ENCODE measurements around the gene SIAE. TPM values are rescaled to one million over a fixed set of nuclear protein-coding genes. Genes with fewer than 3 reads are reported as not detected.

SIAE gene
- 5.3 and 6.4 TPM in 2 replicates for total RNA-seq

- peak within 1 kb of the TSS; percentile 92 for H3K27ac Mint-ChIP-seq
- intact Hi-C loops (cut with micrococcal nuclease), result loop anchor here (1.0 to 2.0 kb wide), 8 partner anchors 51 to 437 kb away; partner anchors contain the start of genes CCDC15, MSANTD2, NRGN and TBRG1
- peak within 1 kb of the TSS; percentile 91 for H3K4me3 Mint-ChIP-seq
- peaks cover 31% of the 10 kb centered on the region for H3K4me1 Mint-ChIP-seq
- no peaks in the 10 kb centered on the region for H3K36me3 Mint-ChIP-seq (ENCODE audit: low read depth)
- DNase-seq, result peak; percentile 97
- no peaks in the 10 kb centered on the region for H3K27me3 Mint-ChIP-seq
- no peaks in the 10 kb centered on the region for H3K9me3 Mint-ChIP-seq
Observed at GRCh38 chr11:124673333-124674167, at the start of gene SIAE, which contains the start of gene SPA17. SIAE (minus strand) TSS chr11:124673739; CDS start chr11:124673708, 31 bp downstream. SPA17 (plus strand) TSS chr11:124673904; CDS start chr11:124675265, 1,361 bp downstream.

GRCh38 chr11:124722176-124722575 lies 48.6 kb upstream of the SIAE start:
- peaks cover 70% of the 10 kb centered on the region for H3K27me3 Mint-ChIP-seq
- no peak for DNase-seq
- intact Hi-C loops (cut with micrococcal nuclease), result no loop called here
- H3K36me3 Mint-ChIP-seq (ENCODE audit: low read depth), result no peaks in the 10 kb centered on the region
- no peak overlapping the region for H3K27ac Mint-ChIP-seq
- H3K4me1 Mint-ChIP-seq, result peaks cover 5% of the 10 kb centered on the region
- no peak overlapping the region for H3K4me3 Mint-ChIP-seq
- no peaks in the 10 kb centered on the region for H3K9me3 Mint-ChIP-seq

GRCh38 chr11:124719534-124719933 lies 46.0 kb upstream of the SIAE start:
- H3K27ac Mint-ChIP-seq, result no peak overlapping the region
- intact Hi-C loops (cut with micrococcal nuclease), result no loop called here
- DNase-seq, result peak; percentile 44
- peaks cover 5% of the 10 kb centered on the region for H3K4me1 Mint-ChIP-seq
- H3K4me3 Mint-ChIP-seq, result no peak overlapping the region
- peaks cover 77% of the 10 kb centered on the region for H3K27me3 Mint-ChIP-seq
- H3K36me3 Mint-ChIP-seq (ENCODE audit: low read depth), result no peaks in the 10 kb centered on the region
- no peaks in the 10 kb centered on the region for H3K9me3 Mint-ChIP-seq

- Mint-ChIP-seq H3K4me1 (peaks cover 5% of the 10 kb centered on the region), H3K27me3 (peaks cover 73% of the 10 kb centered on the region), H3K4me3 (no peak overlapping the region), H3K9me3 (no peaks in the 10 kb centered on the region), H3K27ac (no peak overlapping the region), H3K36me3 (ENCODE audit: low read depth) (no peaks in the 10 kb centered on the region)
- no peak for DNase-seq
- intact Hi-C loops (cut with micrococcal nuclease), result no loop called here
Observed at GRCh38 chr11:124718801-124719200, 45.3 kb upstream of the SIAE start.

GRCh38 chr11:124717786-124718651 lies 44.5 kb upstream of the SIAE start:
- Mint-ChIP-seq H3K9me3 (no peaks in the 10 kb centered on the region), H3K27ac (no peak overlapping the region), H3K4me3 (peak overlapping the region; percentile 42), H3K27me3 (peaks cover 68% of the 10 kb centered on the region), H3K4me1 (peaks cover 5% of the 10 kb centered on the region), H3K36me3 (ENCODE audit: low read depth) (no peaks in the 10 kb centered on the region)
- peak; percentile 60 for DNase-seq
- intact Hi-C loops (cut with micrococcal nuclease), result no loop called here

- intact Hi-C loops (cut with micrococcal nuclease), result no loop called here
- Mint-ChIP-seq H3K27me3 (peaks cover 62% of the 10 kb centered on the region), H3K9me3 (no peaks in the 10 kb centered on the region), H3K4me3 (peak overlapping the region; percentile 42), H3K36me3 (ENCODE audit: low read depth) (no peaks in the 10 kb centered on the region), H3K27ac (no peak overlapping the region), H3K4me1 (peaks cover 5% of the 10 kb centered on the region)
- DNase-seq, result no peak
Observed at GRCh38 chr11:124717421-124717785, 43.9 kb upstream of the SIAE start.

- Mint-ChIP-seq H3K4me1 (peaks cover 5% of the 10 kb centered on the region), H3K4me3 (no peak overlapping the region), H3K27me3 (peaks cover 59% of the 10 kb centered on the region), H3K36me3 (ENCODE audit: low read depth) (no peaks in the 10 kb centered on the region), H3K27ac (no peak overlapping the region), H3K9me3 (no peaks in the 10 kb centered on the region)
- no peak for DNase-seq
- intact Hi-C loops (cut with micrococcal nuclease), result no loop called here
Observed at GRCh38 chr11:124716591-124716990, 43.1 kb upstream of the SIAE start.

- Mint-ChIP-seq H3K9me3 (no peaks in the 10 kb centered on the region), H3K4me3 (no peak overlapping the region), H3K27me3 (peaks cover 25% of the 10 kb centered on the region), H3K4me1 (peaks cover under 1% of the 10 kb centered on the region), H3K27ac (no peak overlapping the region), H3K36me3 (ENCODE audit: low read depth) (no peaks in the 10 kb centered on the region)
- intact Hi-C loops (cut with micrococcal nuclease), result no loop called here
- no peak for DNase-seq
Observed at GRCh38 chr11:124712392-124712791, 38.9 kb upstream of the SIAE start.

- H3K27ac Mint-ChIP-seq, result no peak overlapping the region
- H3K4me1 Mint-ChIP-seq, result no peaks in the 10 kb centered on the region
- intact Hi-C loops (cut with micrococcal nuclease), result no loop called here
- no peaks in the 10 kb centered on the region for H3K9me3 Mint-ChIP-seq
- H3K36me3 Mint-ChIP-seq (ENCODE audit: low read depth), result no peaks in the 10 kb centered on the region
- no peak for DNase-seq
- no peak overlapping the region for H3K4me3 Mint-ChIP-seq
- H3K27me3 Mint-ChIP-seq, result peaks cover 10% of the 10 kb centered on the region
Observed at GRCh38 chr11:124707829-124708228, 34.3 kb upstream of the SIAE start.

GRCh38 chr11:124700028-124700427 lies 26.5 kb upstream of the SIAE start:
- Mint-ChIP-seq H3K4me1 (no peaks in the 10 kb centered on the region), H3K27me3 (peaks cover 27% of the 10 kb centered on the region), H3K36me3 (ENCODE audit: low read depth) (no peaks in the 10 kb centered on the region), H3K9me3 (no peaks in the 10 kb centered on the region), H3K4me3 (no peak overlapping the region), H3K27ac (no peak overlapping the region)
- no peak for DNase-seq
- intact Hi-C loops (cut with micrococcal nuclease), result no loop called here

- peaks cover 27% of the 10 kb centered on the region for H3K27me3 Mint-ChIP-seq
- no peaks in the 10 kb centered on the region for H3K9me3 Mint-ChIP-seq
- no peak for DNase-seq
- H3K27ac Mint-ChIP-seq, result no peak overlapping the region
- no peaks in the 10 kb centered on the region for H3K36me3 Mint-ChIP-seq (ENCODE audit: low read depth)
- intact Hi-C loops (cut with micrococcal nuclease), result no loop called here
- H3K4me1 Mint-ChIP-seq, result no peaks in the 10 kb centered on the region
- no peak overlapping the region for H3K4me3 Mint-ChIP-seq
Observed at GRCh38 chr11:124699547-124699946, 26.0 kb upstream of the SIAE start.

- Mint-ChIP-seq H3K27ac (no peak overlapping the region), H3K36me3 (ENCODE audit: low read depth) (no peaks in the 10 kb centered on the region), H3K27me3 (peaks cover 10% of the 10 kb centered on the region), H3K4me1 (no peaks in the 10 kb centered on the region), H3K9me3 (peaks cover 3% of the 10 kb centered on the region), H3K4me3 (no peak overlapping the region)
- DNase-seq, result no peak
- intact Hi-C loops (cut with micrococcal nuclease), result no loop called here
Observed at GRCh38 chr11:124693142-124693541, 19.6 kb upstream of the SIAE start.

- Mint-ChIP-seq H3K4me3 (no peak overlapping the region), H3K27ac (no peak overlapping the region), H3K4me1 (no peaks in the 10 kb centered on the region), H3K27me3 (peaks cover 6% of the 10 kb centered on the region), H3K36me3 (ENCODE audit: low read depth) (peaks cover 1% of the 10 kb centered on the region), H3K9me3 (peaks cover 19% of the 10 kb centered on the region)
- intact Hi-C loops (cut with micrococcal nuclease), result no loop called here
- DNase-seq, result no peak
Observed at GRCh38 chr11:124682443-124682842, 8.9 kb upstream of the SIAE start.

GRCh38 chr11:124681421-124681820 lies 7.9 kb upstream of the SIAE start:
- Mint-ChIP-seq H3K27ac (no peak overlapping the region), H3K9me3 (peaks cover 15% of the 10 kb centered on the region), H3K27me3 (peaks cover 4% of the 10 kb centered on the region), H3K36me3 (ENCODE audit: low read depth) (peaks cover 1% of the 10 kb centered on the region), H3K4me3 (no peak overlapping the region), H3K4me1 (peaks cover 1% of the 10 kb centered on the region)
- intact Hi-C loops (cut with micrococcal nuclease), result no loop called here
- no peak for DNase-seq

Measured in activated CD4-positive, alpha-beta T cell treated with anti-CD3 and anti-CD28 coated beads, Interleukin-2, amount 10 ng/mL, durations not matched to agents 24 days and 14 days (primary cell).